ENCODE measurements around the gene STAT4.

GRCh38 chr2:191195021-191195420 lies 44.2 kb upstream of the STAT4 start:
- TF ChIP-seq SETDB1 (IDR thresholded peaks at IDR 0.05; ENCODE audit: insufficient read length, low read length) (no peak), ZNF571 (tag by site-specific recombination; IDR thresholded peaks at IDR 0.05) (no peak), ZBTB11 (tag by site-specific recombination; conservative IDR thresholded peaks at IDR 0.05; ENCODE audit: low read depth) (no peak), YY1 (tag by site-specific recombination; IDR thresholded peaks at IDR 0.05) (no peak), CTCF (tag by site-specific recombination; IDR thresholded peaks at IDR 0.05) (no peak), GLIS2 (tag by site-specific recombination; IDR thresholded peaks at IDR 0.05) (no peak), ZNF558 (tag by site-specific recombination; IDR thresholded peaks at IDR 0.05) (no peak), ZNF174 (tag by site-specific recombination; IDR thresholded peaks at IDR 0.05) (no peak), ZNF175 (tag by site-specific recombination; IDR thresholded peaks at IDR 0.05) (no peak), ZNF518A (tag by site-specific recombination; conservative IDR thresholded peaks at IDR 0.05; ENCODE audit: low read depth) (no peak)

Measured in HEK293 (cell line).